ENCODE measurements around the gene TBC1D32.
"Not testable (repeated sequence)": the region's sequence is repeated elsewhere in the genome, so short reads cannot be mapped to it uniquely, and the experiment has no call there.

The TBC1D32 gene, protein sequence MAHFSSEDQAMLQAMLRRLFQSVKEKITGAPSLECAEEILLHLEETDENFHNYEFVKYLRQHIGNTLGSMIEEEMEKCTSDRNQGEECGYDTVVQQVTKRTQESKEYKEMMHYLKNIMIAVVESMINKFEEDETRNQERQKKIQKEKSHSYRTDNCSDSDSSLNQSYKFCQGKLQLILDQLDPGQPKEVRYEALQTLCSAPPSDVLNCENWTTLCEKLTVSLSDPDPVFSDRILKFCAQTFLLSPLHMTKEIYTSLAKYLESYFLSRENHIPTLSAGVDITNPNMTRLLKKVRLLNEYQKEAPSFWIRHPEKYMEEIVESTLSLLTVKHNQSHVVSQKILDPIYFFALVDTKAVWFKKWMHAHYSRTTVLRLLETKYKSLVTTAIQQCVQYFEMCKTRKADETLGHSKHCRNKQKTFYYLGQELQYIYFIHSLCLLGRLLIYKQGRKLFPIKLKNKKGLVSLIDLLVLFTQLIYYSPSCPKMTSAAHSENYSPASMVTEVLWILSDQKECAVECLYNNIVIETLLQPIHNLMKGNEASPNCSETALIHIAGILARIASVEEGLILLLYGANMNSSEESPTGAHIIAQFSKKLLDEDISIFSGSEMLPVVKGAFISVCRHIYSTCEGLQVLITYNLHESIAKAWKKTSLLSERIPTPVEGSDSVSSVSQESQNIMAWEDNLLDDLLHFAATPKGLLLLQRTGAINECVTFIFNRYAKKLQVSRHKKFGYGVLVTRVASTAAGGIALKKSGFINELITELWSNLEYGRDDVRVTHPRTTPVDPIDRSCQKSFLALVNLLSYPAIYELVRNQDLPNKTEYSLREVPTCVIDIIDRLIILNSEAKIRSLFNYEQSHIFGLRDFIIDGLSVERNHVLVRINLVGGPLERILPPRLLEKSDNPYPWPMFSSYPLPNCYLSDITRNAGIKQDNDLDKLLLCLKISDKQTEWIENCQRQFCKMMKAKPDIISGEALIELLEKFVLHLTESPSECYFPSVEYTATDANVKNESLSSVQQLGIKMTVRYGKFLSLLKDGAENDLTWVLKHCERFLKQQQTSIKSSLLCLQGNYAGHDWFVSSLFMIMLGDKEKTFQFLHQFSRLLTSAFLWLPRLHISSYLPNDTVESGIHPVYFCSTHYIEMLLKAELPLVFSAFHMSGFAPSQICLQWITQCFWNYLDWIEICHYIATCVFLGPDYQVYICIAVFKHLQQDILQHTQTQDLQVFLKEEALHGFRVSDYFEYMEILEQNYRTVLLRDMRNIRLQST

DNA sequence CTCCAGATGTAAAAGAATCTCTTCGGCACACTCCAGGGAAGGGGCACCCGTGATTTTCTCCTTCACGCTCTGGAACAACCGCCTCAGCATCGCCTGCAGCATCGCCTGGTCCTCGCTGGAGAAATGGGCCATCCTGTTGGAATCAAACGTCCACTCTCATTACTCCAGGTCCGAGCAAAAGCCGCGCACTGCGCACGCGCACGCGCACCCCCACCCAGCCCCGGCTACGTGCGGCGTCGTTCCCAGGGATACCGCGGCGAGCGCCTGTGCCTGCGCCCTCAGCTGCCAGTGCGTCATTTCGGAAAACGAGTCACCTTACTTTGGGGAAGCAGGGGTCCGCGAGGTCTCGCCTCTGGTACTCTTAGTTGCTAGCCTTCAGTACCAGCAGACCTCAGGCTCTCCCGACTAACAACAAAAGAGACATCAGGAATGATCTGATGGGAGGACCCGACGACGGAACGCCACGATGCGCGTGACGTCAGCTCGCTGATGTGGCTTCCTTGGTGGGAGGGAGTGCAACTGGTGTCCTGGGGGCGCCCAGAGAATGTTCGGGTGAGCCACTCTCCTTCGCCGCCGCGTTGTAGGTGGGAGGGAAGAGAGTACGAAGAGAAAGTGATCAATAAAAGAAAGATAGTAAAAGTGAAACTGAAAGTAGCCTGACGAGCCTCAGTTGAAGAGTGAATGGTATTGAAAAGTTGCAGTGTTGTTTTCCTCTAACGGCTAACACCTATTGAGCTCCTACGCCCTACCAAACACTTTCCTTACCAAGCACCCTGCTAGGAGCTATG lies at the start of gene TBC1D32:
TSS of gene TBC1D32 (minus strand) at position 182 of the 788 bp plus-strand sequence. CDS start at position 132, 50 bp downstream.
- H3K27me3 Mint-ChIP-seq (ENCODE audit: low read depth): no peaks in the 10 kb centered on the region
- TF ChIP-seq, protein P1, sequence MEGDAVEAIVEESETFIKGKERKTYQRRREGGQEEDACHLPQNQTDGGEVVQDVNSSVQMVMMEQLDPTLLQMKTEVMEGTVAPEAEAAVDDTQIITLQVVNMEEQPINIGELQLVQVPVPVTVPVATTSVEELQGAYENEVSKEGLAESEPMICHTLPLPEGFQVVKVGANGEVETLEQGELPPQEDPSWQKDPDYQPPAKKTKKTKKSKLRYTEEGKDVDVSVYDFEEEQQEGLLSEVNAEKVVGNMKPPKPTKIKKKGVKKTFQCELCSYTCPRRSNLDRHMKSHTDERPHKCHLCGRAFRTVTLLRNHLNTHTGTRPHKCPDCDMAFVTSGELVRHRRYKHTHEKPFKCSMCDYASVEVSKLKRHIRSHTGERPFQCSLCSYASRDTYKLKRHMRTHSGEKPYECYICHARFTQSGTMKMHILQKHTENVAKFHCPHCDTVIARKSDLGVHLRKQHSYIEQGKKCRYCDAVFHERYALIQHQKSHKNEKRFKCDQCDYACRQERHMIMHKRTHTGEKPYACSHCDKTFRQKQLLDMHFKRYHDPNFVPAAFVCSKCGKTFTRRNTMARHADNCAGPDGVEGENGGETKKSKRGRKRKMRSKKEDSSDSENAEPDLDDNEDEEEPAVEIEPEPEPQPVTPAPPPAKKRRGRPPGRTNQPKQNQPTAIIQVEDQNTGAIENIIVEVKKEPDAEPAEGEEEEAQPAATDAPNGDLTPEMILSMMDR (IDR thresholded peaks at IDR 0.05; ENCODE audit: unreplicated experiment in 3 of 3): peak in 1 of 3 experiments; percentile 10
- H3K27ac Mint-ChIP-seq: peak within 1 kb of the TSS; percentile 97 to 100 (median 97)

DNA sequence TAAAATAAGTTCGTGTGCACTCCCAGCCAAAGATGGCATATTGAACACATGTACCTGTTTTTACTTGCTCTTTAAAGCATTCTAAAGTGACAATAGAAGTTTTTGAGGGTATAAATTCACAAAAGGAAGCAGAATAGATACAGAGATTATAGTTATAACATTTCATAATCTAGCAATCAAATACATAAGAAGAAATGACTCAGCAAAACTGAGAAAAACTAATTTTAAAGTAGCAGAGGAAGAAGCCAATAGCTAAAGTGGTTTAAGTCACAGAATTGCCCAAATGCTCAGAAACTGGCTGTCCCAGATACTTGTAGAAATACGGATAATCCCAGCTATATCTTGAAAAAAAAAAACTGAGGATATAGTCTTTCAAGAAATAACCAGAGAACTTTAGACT lies 49.2 kb upstream of the TBC1D32 start:
- Mint-ChIP-seq H3K4me1 (peaks cover 7% of the 10 kb centered on the region), H3K27me3 (ENCODE audit: low read depth) (no peaks in the 10 kb centered on the region), H3K36me3 (ENCODE audit: low read depth) (no peaks in the 10 kb centered on the region), H3K27ac (no peak overlapping the region), H3K4me3 (no peak overlapping the region), H3K9me3 (no peaks in the 10 kb centered on the region)
- TF ChIP-seq, protein P1 (IDR thresholded peaks at IDR 0.05; ENCODE audit: unreplicated experiment in 3 of 3): no peak

More for the DNA sequence above, at the start of gene TBC1D32:
- Mint-ChIP-seq H3K4me1 (peaks cover 59% of the 10 kb centered on the region), H3K9me3 (no peaks in the 10 kb centered on the region), H3K4me3 (peak within 1 kb of the TSS; percentile 96 to 98 (median 97)), H3K36me3 (ENCODE audit: low read depth) (no peaks in the 10 kb centered on the region)

DNA sequence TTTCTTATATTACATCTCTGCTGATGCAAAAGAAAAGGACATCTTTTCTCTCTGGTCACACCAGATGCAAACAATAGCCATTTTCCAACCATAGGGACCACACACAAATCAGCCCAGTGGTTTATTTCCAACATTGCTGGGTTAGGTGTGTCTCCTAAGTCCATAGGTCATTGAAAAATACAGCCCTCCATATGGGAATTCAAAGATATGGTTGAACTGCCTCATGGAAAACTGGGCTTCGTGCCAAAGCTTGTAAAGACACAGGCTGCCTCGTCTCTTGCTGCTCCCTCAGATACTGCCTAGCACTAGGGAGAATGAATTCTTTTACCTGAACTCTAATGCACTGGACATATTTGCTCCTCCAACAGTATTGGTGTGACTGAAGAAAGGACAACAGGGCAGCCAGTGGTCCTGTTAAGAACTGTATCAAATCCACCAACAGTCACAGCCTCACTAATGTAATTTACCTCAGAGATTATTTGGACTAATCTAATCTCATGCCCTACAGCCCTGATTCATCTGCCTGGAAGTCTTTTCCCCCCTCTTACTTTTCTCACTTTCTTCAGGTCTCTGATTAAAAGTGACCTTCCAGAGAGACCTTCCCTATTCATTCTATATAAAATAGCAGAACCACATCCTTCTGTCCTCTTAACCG lies 48.3 kb upstream of the TBC1D32 start:
- no peaks in the 10 kb centered on the region for H3K9me3 Mint-ChIP-seq

DNA sequence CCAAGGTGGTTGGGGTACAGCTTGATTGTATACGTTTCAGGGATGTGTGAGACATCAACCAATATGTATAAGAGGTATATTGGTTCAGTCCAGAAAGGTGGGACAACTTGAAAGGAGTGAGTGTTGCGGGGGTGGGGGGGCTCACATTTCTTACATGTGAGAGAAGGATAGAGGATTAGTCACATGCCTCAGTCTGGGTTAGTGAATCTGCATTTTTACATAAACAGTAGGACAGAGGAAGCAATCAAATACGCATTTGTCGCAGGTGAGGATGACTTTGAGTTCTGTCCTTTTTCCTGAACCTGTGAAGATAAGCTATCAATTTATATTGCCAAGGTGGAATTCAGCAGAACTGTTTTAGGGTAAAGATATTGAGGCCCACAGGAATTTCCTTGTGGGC lies 42.1 kb upstream of the TBC1D32 start:
- no peaks in the 10 kb centered on the region for H3K36me3 Mint-ChIP-seq (ENCODE audit: low read depth)
- no peaks in the 10 kb centered on the region for H3K4me1 Mint-ChIP-seq
- H3K4me3 Mint-ChIP-seq: no peak overlapping the region
- H3K9me3 Mint-ChIP-seq: peaks cover 8% of the 10 kb centered on the region
- TF ChIP-seq, protein P1 (IDR thresholded peaks at IDR 0.05; ENCODE audit: unreplicated experiment in 3 of 3): no peak
- H3K27ac Mint-ChIP-seq: no peak overlapping the region
- no peaks in the 10 kb centered on the region for H3K27me3 Mint-ChIP-seq (ENCODE audit: low read depth)

More for the DNA sequence above, 48.3 kb upstream of the TBC1D32 start:
- Mint-ChIP-seq H3K4me3 (no peak overlapping the region), H3K36me3 (ENCODE audit: low read depth) (no peaks in the 10 kb centered on the region), H3K27ac (peak overlapping the region; percentile 28 to 72 (median 45)), H3K27me3 (ENCODE audit: low read depth) (no peaks in the 10 kb centered on the region), H3K4me1 (peaks cover 7% of the 10 kb centered on the region)
- TF ChIP-seq, protein P1 (IDR thresholded peaks at IDR 0.05; ENCODE audit: unreplicated experiment in 3 of 3): no peak

DNA sequence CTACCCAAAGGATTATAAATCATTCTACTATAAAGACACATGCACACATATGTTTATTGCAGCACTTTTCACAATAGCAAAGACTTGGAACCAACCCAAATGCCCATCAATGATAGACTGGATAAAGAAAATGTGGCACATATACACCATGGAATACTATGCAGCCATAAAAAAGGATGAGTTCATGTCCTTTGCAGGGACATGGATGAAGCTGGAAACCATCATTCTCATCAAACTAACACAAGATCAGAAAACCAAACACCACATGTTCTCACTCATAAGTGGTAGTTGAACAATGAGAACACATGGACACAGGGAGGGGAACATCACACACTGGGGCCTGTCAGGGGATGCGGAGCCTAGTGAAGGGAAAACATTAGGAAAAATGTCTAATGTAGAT lies 39.9 kb upstream of the TBC1D32 start:
- not testable (repeated sequence) for H3K4me1 Mint-ChIP-seq

More for the DNA sequence above, 39.9 kb upstream of the TBC1D32 start:
- not testable (repeated sequence) for H3K4me3 Mint-ChIP-seq; H3K27me3 Mint-ChIP-seq (ENCODE audit: low read depth); H3K9me3 Mint-ChIP-seq; H3K36me3 Mint-ChIP-seq (ENCODE audit: low read depth); H3K27ac Mint-ChIP-seq

All from nephron (organoid).